Measurements from ENCODE around the gene IQSEC2.

GRCh38 chrX:53254570-53255461 lies 26.6 kb downstream of the IQSEC2 start:
- TF ChIP-seq CTCF (IDR thresholded peaks at IDR 0.05) (no peak), POLR2A (IDR thresholded peaks at IDR 0.05) (no peak)
